ENCODE data around the gene ZNF280B. TPM values are rescaled to one million over a fixed set of nuclear protein-coding genes. Genes with fewer than 3 reads are reported as not detected.

The ZNF280B gene
- total and polyA plus RNA-seq, 10 of the 15 experiments (the other 5 are each of a cell fraction or from before 2014, with no cell fraction given): 0.28 to 2.2 (median 1.1) TPM

DNA sequence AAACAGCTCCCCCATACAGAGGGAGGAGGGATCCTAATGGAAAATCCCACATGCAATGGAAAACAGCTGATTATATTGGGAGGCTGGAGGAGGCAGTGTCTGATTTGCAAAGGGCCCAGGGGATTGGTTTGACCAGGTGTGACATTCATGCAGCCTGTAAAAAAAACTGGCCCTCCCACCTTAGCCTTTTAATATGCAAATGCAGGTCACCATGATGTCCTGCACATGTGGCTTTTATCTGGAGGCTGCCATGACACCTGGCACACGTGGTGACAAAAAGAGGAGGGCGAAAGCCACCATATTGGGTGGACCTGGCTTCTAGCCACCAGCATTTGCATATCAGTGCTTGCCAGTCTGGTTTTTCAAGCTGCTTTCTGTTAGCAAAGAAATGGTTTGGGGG, 48.5 kb downstream of the ZNF280B start:
- H3K4me1 ChIP-seq (ENCODE audit: control insufficient read depth, insufficient read depth, low read length): no peaks in the 10 kb centered on the region
- DNase-seq (ENCODE audit: low read depth, low spot score) (no peak), FAIRE-seq (no peak), ATAC-seq (no peak)
- SMC1A ChIA-PET (ENCODE audit: uncharacterized antibody, unreplicated experiment): interaction anchor here (0.9 kb wide), 1 partner anchor 37 kb away, joined by 3 read pairs; no protein-coding TSS in a partner anchor
- intact Hi-C loops (cut with micrococcal nuclease; ENCODE audit: unreplicated experiment): loop anchor here (5.0 kb wide), 2 partner anchors 38 to 127 kb away; no protein-coding TSS in a partner anchor
- CTCF ChIA-PET: interaction anchor here (0.7 to 5.5 kb wide), 4 partner anchors 9 to 104 kb away, joined by 3 to 75 read pairs (median 14); no protein-coding TSS in a partner anchor
- H3K9ac ChIP-seq (ENCODE audit: control insufficient read depth, insufficient read depth, low read length): no peak overlapping the region
- no TSS peak for BruUV-seq (replicated peaks)
- H3K4me3 ChIP-seq: no peak overlapping the region
- POLR2A ChIA-PET: no interaction called here
- RAD21 ChIA-PET (ENCODE audit: unreplicated experiment): no interaction called here
- H3K36me3 ChIP-seq (ENCODE audit: control insufficient read depth in 2 of 2, insufficient read depth in 2 of 2, low read length in 1 of 2): no peaks in the 10 kb centered on the region
- no peak overlapping the region for H3K27ac ChIP-seq (ENCODE audit: control insufficient read depth, insufficient read depth)
- no peak overlapping the region for H2AFZ ChIP-seq (ENCODE audit: control insufficient read depth, low read depth, low read length)
- in situ Hi-C loops (cut with MboI): no loop called here
- no peaks in the 10 kb centered on the region for H4K20me1 ChIP-seq (ENCODE audit: control insufficient read depth, insufficient read depth)
- H3K9me3 ChIP-seq (replicated peaks; ENCODE audit: control insufficient read depth, insufficient read depth, low read length): peaks cover 4% of the 10 kb centered on the region; the same call in 2 of the 3 replicates
- no peaks in the 10 kb centered on the region for H3K79me2 ChIP-seq (ENCODE audit: control insufficient read depth, insufficient read depth, low read length)
- TF ChIP-seq NFYB (IDR thresholded peaks at IDR 0.05; ENCODE audit: insufficient read depth, low read depth, low read length) (no peak), CBX5 (IDR thresholded peaks at IDR 0.05; ENCODE audit: low read depth) (no peak), YY1 (IDR thresholded peaks at IDR 0.05; ENCODE audit: low read depth, low read length) (no peak), MYC (IDR thresholded peaks at IDR 0.05; ENCODE audit: insufficient read depth, insufficient read length, insufficient replicate concordance, low read length, severe bottlenecking) (no peak), GABPA (IDR thresholded peaks at IDR 0.05; ENCODE audit: low read depth) (no peak), MEF2B (IDR thresholded peaks at IDR 0.05; ENCODE audit: partially characterized antibody, poor library complexity, severe bottlenecking) (no peak), IRF4 (IDR thresholded peaks at IDR 0.05; ENCODE audit: low read depth, low read length) (no peak), ZNF24 (IDR thresholded peaks at IDR 0.05) (no peak), SRF (IDR thresholded peaks at IDR 0.05; ENCODE audit: low read depth in 2 of 2, low read length in 2 of 2) (no peak), TAF1 (IDR thresholded peaks at IDR 0.05; ENCODE audit: borderline replicate concordance, low read depth, low read length) (no peak), SMC3 (IDR thresholded peaks at IDR 0.05; ENCODE audit: borderline replicate concordance, low read length) (no peak)
- TF ChIP-seq, protein P1, sequence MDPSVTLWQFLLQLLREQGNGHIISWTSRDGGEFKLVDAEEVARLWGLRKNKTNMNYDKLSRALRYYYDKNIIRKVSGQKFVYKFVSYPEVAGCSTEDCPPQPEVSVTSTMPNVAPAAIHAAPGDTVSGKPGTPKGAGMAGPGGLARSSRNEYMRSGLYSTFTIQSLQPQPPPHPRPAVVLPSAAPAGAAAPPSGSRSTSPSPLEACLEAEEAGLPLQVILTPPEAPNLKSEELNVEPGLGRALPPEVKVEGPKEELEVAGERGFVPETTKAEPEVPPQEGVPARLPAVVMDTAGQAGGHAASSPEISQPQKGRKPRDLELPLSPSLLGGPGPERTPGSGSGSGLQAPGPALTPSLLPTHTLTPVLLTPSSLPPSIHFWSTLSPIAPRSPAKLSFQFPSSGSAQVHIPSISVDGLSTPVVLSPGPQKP (IDR thresholded peaks at IDR 0.05; ENCODE audit: low read depth, low read length): no peak
- TF ChIP-seq, protein P2, sequence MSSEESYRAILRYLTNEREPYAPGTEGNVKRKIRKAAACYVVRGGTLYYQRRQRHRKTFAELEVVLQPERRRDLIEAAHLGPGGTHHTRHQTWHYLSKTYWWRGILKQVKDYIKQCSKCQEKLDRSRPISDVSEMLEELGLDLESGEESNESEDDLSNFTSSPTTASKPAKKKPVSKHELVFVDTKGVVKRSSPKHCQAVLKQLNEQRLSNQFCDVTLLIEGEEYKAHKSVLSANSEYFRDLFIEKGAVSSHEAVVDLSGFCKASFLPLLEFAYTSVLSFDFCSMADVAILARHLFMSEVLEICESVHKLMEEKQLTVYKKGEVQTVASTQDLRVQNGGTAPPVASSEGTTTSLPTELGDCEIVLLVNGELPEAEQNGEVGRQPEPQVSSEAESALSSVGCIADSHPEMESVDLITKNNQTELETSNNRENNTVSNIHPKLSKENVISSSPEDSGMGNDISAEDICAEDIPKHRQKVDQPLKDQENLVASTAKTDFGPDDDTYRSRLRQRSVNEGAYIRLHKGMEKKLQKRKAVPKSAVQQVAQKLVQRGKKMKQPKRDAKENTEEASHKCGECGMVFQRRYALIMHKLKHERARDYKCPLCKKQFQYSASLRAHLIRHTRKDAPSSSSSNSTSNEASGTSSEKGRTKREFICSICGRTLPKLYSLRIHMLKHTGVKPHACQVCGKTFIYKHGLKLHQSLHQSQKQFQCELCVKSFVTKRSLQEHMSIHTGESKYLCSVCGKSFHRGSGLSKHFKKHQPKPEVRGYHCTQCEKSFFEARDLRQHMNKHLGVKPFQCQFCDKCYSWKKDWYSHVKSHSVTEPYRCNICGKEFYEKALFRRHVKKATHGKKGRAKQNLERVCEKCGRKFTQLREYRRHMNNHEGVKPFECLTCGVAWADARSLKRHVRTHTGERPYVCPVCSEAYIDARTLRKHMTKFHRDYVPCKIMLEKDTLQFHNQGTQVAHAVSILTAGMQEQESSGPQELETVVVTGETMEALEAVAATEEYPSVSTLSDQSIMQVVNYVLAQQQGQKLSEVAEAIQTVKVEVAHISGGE (CRISPR knock-in tag; IDR thresholded peaks at IDR 0.05): no peak
- no peak overlapping the region for H3K4me2 ChIP-seq (ENCODE audit: control insufficient read depth, insufficient read depth)
- WGBS (ENCODE audit: insufficient coverage, insufficient replicate concordance, low lambda C conversion rate, missing lambda C conversion rate): 47% methylated on average over 2 of the region's 2 CpGs
- no peaks in the 10 kb centered on the region for H3K27me3 ChIP-seq (replicated peaks in 1 of 2; ENCODE audit: control insufficient read depth in 2 of 2, insufficient read depth in 2 of 2, low read length in 1 of 2)

Data from GM12878 (cell line).